VCaP (cell line): ENCODE measurements around the gene RFTN2.
"Not testable (repeated sequence)": the region's sequence is repeated elsewhere in the genome, so short reads cannot be mapped to it uniquely, and the experiment has no call there.

Experiments used
- H3K27ac ChIP-seq: fragments of 450-650 bp; 2 replicates; pipeline ENCODE4 v1.5.1; 2017
- TF ChIP-seq, protein P1 (sequence below): fragments of 450-650 bp; conservative IDR thresholded peaks from 2 replicates; pipeline ENCODE4 v1.5.1; 2017; ENCODE audit warnings: mild to moderate bottlenecking, moderate library complexity

RFTN2 gene

DNA sequence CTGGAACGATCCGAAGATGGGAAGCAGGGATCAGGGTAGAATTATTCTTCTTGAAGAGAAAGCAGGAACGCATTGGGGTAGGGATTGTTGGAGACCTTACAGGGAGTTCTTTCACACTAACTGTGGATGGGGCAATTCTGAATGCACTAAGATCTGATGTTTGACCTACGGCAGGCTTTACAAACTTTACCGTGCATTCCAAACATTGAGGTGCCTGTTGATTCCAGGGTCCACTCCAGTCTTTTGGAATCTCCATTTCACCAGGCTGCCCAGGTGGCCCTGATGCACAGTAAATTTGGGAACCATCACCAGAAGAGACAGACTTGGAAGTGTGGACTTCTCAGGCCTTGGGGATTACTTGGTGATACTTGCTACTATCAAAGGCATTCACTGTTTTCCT, 76.9 kb downstream of the RFTN2 start:
- H3K27ac ChIP-seq, result no peak overlapping the region
- TF ChIP-seq, protein P1, sequence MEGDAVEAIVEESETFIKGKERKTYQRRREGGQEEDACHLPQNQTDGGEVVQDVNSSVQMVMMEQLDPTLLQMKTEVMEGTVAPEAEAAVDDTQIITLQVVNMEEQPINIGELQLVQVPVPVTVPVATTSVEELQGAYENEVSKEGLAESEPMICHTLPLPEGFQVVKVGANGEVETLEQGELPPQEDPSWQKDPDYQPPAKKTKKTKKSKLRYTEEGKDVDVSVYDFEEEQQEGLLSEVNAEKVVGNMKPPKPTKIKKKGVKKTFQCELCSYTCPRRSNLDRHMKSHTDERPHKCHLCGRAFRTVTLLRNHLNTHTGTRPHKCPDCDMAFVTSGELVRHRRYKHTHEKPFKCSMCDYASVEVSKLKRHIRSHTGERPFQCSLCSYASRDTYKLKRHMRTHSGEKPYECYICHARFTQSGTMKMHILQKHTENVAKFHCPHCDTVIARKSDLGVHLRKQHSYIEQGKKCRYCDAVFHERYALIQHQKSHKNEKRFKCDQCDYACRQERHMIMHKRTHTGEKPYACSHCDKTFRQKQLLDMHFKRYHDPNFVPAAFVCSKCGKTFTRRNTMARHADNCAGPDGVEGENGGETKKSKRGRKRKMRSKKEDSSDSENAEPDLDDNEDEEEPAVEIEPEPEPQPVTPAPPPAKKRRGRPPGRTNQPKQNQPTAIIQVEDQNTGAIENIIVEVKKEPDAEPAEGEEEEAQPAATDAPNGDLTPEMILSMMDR, result no peak

DNA sequence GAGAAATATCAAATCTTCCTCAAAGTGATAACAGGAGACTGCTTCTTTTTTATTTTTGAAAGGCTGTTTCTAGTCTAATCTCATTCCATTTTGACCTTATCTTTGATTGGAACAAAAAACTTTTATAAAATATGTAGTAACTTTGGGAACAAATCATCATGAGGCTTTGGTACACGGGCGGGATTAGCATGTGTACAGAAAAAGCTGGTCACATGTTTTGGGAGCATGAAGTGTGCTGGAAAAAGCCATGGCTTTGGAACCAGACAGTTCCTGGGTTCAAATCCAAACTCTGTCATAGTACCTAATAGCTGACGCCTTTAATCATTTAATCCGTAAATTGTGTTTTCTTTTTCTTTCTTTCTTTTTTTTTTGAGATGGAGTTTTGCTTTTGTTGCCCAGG, 78.2 kb downstream of the RFTN2 start:
- H3K27ac ChIP-seq, result no peak overlapping the region
- TF ChIP-seq, protein P1, result no peak

DNA sequence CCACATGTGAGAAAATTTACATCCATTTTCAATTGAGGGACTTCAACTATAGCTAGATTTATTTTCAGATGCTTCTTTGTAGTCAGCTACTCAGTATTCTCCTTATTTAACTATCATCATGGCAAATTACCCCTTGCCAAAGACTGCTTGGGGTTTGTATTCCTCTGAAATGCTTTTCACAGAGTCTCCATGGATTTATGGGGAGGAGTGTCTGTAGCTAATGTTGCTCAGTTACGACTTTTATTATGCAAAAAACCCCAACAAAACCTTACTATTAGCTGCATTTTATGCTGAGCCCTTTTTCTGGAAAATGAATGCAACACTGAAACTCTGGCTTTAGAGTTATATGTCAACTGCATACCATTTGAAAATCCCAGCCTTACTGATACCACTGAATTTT, 78.6 kb downstream of the RFTN2 start:
- H3K27ac ChIP-seq, result no peak overlapping the region
- TF ChIP-seq, protein P1, result no peak

DNA sequence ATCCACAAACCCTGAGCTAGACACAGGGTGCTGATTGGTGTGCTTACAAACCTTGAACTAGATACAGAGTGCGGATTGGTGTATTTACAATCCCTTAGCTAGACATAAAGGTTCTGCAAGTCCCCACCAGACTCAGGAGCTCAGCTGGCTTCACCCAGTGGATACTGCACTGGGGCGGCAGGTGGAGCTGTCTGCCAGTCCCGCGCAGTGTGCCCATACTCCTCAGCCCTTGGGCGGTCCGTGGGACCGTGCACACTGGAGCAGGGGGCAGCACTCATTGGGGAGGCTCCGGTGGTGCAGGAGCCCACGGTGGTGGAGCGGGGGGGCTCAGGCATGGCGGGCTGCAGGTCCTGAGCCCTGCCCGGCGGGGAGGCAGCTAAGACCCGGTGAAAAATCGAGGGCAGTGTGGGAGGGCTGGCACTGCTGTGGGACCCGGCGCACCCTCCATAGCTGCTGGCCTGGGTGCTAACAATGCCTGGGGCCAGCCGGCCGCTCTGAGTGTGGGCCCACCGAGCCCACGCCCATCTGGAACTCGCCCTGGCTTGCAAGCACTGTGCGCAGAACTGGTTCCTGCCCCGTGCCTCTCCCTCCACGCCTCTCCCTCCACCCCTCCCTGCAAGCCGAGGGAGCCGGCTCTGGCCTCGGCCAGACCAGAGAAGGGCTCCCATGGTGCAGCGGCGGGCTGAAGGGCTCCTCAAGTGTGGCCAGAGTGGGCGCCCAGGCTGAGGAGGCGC, 83.9 kb downstream of the RFTN2 start:
- H3K27ac ChIP-seq, result no peak overlapping the region
- TF ChIP-seq, protein P1, result no peak

DNA sequence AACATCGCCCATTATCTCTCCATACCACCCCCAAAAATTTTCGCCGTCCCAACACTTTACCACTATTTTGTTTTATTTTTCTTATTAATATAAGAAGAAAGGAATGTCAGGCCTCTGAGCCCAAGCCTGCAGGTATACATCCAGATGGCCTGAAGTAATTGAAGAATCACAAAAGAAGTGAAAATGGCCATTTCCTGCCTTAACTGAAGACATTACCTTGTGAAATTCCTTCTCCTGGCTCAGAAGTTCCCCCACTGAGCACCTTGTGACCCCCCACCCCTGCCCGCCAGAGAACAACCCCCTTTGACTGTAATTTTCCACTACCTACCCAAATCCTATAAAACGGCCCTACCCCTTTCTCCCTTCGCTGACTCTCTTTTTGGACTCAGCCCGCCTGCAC, 88.1 kb downstream of the RFTN2 start:
- not testable (repeated sequence) for H3K27ac ChIP-seq

DNA sequence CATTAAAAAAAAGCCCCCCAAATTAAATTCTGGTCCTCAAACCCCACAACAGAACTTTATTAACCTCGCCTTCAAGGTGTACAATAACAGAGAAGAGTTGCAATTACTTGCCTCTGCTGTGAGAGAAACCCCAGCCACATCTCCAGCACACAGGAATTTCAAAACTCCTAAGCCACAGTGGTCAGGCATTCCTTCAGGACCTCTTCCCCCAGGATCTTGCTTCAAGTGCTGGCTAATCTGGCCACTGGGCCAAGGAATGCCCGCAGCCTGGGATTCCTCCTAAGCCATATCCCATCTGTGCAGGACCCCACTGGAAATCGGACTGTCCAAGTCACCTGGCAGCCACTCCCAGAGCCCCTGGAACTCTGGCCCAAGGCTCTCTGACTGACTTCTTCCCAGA, 95.2 kb downstream of the RFTN2 start:
- not testable (repeated sequence) for H3K27ac ChIP-seq

DNA sequence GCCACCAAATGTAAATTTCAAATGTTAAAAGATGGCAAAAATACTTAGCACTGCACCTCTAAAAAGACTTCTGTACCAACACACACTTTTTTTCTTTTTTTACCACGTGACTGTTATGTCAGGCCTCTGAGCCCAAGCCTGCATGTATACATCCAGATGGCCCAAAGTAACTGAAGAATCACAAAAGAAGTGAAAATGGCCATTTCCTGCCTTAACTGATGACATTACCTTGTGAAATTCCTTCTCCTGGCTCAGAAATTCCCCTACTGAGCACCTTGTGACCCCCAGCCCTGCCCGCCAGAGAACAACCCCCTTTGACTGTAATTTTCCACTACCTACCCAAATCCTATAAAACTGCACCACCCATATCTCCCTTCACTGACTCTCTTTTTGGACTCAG, 97.1 kb downstream of the RFTN2 start:
- H3K27ac ChIP-seq, result not testable (repeated sequence)

DNA sequence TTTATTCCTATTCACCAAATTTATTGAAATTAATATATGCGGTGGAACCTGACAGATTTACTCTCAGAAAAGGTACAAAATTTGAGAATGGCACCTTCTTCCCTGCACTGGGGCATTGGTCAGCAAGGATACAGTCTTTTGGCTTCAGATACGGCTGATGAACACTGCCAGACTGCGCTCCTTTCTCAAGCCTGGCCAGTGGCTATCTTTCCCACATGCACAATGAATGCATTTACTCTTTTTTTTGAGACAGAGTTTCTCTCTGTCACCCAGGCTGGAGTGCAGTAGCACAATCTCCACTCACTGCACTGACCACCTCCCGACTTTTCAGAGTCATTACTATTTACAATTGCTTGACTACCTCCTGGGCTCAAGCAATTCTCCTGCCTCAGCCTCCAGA, 97.9 kb downstream of the RFTN2 start:
- H3K27ac ChIP-seq, result peak overlapping the region; percentile 61
- TF ChIP-seq, protein P1, result no peak

DNA sequence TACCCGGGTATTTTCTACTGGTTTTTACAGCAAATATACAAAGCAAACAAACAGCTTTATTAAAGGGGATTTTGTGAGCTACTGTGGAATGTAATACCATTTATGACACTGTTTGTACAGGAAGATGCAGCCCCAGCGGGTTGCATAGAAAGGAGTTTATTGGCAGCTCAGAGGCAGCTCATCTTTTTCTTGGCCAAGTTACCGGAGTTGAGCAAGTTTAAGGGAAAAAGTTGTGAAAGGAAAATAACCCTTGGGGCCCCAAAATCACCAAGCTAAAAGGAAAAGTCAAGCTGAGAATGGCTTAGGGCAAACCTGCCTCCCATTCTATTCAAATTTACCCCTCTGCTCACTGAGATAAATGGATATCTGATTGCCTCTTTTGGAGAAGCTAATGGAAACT, 98.8 kb downstream of the RFTN2 start:
- TF ChIP-seq, protein P1, result no peak
- H3K27ac ChIP-seq, result peak overlapping the region; percentile 61
